Hepatocyte (in vitro differentiated cells): ENCODE measurements around the gene SDK1.

Source experiments
- CTCF ChIP-seq: fragments of 200-600 bp; sonication (generic); IDR thresholded peaks from 2 replicates; pipeline ENCODE4 v1.5.1; 2016; ENCODE audit warnings: antibody characterized with exemption, mild to moderate bottlenecking; ENCODE audit not compliant: poor library complexity
- EZH2 ChIP-seq: fragments of 200-600 bp; sonication (generic); IDR thresholded peaks from 2 replicates; pipeline ENCODE4 v1.6.1; 2016; ENCODE audit warnings: antibody characterized with exemption, mild to moderate bottlenecking, borderline replicate concordance

- TF ChIP-seq EZH2: no peak
- TF ChIP-seq CTCF: no peak
These were observed 857.5 kb downstream of the SDK1 start for GRCh38 chr7:4158441-4159153.
